ENCODE results near the gene GUCY2F.

Gene GUCY2F

GRCh38 chrX:109481986-109482385 lies at the start of gene GUCY2F:
Gene GUCY2F, minus strand, starts transcription at chrX:109482086. Its CDS starts 6,150 bp downstream, at chrX:109475936.
- DNase-seq = no peak

GRCh38 chrX:109519001-109519400 lies 37.1 kb upstream of the GUCY2F start:
- no peak for DNase-seq

DNA sequence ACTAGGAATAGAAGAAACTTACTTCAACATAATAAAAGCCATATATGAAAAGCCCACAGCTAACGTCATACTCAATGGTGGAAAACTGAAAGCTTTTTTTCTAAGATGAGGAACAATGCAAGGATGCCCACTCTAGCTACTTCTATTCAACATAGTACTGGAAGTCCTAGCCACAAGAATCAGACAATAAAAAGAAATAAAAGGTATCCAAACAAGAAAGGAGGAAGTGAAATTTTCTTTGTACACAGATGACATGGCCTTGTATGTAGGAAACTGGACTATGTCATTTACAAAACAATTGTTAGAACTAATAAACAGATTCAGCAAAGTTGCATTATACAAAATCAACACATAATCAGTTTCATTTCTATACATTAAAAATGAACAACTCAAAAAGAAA lies 29.2 kb upstream of the GUCY2F start:
- DNase-seq = no peak

- no peak for DNase-seq
Measured at GRCh38 chrX:109508915-109509314, 27.0 kb upstream of the GUCY2F start.

DNA sequence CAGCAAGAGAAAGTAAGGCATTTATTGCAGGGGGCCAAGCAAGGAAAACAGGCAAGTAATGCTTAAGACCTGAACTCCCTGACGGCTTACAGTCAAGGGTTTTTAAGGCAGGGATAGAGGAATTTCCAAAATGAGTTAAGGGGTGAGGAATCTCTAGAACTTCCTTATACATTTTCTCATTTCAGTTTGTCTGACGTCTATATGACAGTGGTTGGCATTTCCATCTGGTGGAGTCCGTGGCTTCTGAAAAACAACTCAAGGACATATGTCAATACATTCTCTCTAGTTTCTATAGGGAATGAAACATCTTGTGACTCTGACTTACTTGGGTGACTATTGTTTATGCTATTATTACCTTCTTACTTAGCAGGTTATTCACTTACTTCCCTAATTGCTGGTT lies 19.3 kb upstream of the GUCY2F start:
- no peak for DNase-seq

- no peak for DNase-seq
Measured at GRCh38 chrX:109498434-109498833, 16.5 kb upstream of the GUCY2F start.

- no peak for DNase-seq
Measured at GRCh38 chrX:109489174-109489573, 7.3 kb upstream of the GUCY2F start.

DNA sequence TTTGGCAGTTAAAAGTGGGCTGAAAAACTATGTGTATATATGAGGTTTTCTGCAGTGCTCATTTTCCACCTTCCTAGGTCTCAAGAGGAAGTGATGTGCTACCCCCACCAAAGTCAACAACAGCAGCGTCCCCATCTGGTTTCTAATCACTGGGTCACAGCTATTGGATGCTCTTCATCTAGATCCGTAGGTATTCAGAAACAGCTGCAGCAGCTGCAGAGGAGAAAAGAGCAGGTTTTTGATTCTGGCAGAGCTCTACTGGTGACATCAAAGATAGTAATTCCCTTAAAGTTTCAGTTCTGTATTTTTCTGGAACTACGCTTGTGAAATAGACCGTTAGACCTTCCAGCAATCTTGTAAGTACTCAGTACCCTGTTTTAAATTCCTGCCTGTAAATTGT lies 5.8 kb upstream of the GUCY2F start:
- DNase-seq = no peak

DNA sequence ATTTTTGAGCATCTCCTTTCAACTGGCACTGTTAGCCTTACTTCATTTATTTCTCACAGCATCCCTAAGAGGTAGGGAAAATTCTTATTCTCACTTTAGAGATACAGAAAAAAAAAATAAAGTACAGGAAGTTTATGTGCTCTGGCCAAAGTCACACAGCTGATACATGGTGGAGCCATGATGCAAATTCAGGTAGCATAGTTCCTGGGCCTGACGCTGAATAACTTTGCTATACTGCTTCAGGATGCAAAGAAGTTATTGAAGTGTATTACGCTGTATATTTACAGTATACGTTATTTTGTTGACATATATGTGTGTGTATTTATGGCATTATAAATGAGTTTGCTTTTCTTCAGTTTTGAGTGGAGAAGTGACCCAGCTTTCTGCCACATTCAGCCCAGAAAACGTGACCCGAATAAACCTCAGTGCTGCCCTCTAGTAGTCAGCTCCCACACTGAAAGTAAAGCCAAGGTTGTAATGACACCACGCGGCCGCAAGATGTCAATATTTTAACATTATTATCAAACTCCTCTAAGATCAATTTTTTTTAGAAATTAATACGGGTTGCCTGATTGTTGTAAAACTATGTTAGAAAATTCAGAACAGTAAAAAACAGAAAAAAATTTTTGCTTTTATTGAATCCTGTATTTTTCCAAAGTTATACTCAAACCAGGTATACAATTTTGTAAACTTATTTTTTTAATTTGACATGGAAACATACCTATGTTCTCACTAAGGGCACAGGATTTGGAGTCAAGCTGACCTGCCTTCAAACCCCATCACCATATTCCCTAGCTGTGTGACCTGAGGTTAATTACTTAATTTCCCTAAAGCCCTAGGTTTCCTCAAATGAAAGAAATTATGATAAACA lies 3.8 kb upstream of the GUCY2F start:
- DNase-seq = peak; percentile 53

- DNase-seq = no peak
Measured at GRCh38 chrX:109484886-109485285, 3.0 kb upstream of the GUCY2F start.

GRCh38 chrX:109475174-109475891 lies 6.6 kb downstream of the GUCY2F start:
- DNase-seq = no peak

DNA sequence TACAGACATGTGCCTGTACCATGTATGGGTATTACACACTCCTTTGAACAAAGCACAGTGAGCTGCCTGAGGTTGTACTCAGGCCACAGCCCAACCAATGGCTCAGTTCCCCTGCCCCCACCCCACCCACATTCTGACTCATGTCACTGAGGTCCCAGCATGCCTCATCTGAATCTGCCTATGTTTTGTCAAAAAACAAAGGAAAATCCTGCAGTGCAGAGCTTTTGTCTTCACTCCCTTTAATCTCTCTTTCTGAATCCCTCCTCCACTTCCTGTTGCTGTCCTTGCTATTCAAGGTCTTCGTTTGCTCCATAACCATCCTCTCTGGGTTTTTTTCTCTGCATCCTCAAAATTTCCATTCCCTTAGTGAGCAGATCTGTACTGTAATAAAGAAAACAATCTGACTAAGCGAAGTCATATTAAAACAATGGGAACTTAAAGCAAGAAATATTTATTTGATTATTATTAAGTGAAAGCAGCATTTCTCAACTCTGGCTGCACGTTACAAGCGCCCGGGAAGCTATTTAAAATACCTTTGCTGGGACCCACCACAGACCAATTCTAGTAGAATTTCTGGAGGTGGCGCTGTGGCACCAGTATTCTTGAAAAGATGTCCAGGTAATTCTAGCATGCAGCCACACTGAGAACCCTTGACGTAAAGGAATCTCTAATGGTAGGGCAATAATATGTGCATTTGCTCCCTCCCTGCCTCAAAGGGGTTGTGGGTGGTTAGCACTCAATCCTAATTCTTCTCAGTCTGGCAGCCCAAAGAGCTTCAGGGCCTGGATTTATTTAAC lies 8.7 kb downstream of the GUCY2F start:
- DNase-seq = no peak

GRCh38 chrX:109464231-109464630 lies 17.7 kb downstream of the GUCY2F start:
- DNase-seq = no peak

- no peak for DNase-seq
Measured at GRCh38 chrX:109463784-109464183, 18.1 kb downstream of the GUCY2F start.

DNA sequence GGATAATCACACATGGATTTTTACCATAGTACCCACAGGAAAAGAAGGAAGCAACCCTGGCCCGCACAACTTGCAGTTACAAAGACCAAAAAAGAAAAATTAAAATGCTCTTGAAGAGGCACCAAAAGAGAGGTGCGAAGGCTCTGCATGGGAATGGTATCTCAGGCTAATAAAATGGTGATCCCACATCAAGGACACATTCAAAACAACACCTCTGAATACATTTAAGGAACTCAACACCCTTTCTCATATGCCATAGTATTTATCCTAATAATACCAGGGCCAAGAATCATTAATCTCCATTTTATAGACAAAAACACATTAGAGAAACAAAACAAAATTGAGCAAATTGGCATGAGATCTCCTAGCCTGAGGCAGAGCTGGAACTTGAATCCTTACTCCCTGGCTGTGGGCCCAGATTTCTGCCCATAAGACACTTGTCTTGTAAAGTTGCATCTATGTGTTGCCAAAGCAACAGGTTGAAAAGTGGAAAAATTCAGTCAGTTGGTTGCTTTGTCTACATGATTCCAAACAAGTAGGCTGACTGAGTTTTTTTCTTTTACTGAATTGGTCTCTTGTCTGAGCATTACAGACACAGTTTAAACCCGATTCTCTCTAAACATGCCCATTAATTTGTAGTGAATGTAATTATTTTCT lies 33.5 kb downstream of the GUCY2F start:
- no peak for DNase-seq

- DNase-seq = no peak
Measured at GRCh38 chrX:109441266-109441665, 40.6 kb downstream of the GUCY2F start.

DNA sequence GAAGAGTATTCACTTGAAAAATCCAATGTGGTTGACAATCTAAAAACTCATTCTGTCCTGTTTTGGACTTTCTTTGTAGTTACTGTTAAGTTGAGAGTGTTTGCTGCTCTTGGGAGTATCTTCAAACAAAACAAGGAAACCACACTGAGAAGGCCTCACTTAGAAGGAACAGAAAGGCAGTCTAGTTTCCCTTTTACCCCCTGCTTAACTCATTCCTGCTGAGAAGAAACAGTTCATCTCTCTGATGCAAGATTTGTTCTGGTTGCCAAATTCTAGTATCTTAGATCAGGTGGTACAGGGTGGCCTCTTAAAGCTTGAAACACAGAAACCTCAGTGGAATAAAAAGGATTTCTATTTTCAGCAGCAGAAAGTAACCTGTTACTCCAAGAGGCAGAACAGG lies 41.4 kb downstream of the GUCY2F start:
- DNase-seq = no peak

DNA sequence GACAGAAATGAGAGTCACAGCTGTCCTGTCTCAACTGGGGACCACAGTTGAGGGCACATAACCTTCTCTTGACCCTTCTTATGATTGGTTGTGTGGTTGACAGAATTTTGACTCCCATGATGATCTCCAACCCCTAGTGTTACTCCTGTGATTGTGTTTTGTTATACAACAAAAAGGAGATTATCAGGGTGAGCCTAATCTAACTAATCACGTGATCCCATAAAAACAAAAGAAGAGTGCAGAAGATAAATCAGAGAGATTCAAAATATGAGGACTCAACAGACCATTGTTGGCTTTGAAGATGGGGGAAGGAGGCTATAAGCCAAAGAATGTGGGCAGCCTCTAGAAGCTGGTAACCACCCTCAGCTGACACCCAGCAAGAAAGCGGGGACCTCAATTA lies 72.7 kb downstream of the GUCY2F start:
- no peak for DNase-seq

- no peak for DNase-seq
Measured at GRCh38 chrX:109403922-109404321, 78.0 kb downstream of the GUCY2F start.

GRCh38 chrX:109399831-109400230 lies 82.1 kb downstream of the GUCY2F start:
- DNase-seq = no peak

DNA sequence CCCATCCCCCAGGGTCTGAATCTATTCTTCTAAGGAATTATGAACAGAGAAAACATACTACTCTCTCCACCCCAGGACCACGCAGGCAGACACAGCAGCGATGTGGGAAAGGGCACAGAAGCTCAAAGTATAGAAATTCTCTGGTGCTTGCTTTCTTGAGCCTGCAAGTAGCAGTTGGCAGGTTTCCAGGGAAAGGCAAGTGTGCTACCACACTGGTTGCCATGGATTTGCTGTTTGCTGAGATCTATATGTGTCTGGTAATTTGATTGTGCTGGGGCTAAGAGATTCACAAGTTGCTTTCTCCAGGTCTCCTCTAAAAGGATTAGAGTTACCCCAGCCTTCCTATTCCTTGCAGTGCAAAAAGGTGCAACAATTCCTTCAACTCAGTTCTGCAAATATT lies 83.1 kb downstream of the GUCY2F start:
- no peak for DNase-seq

GRCh38 chrX:109398061-109398460 lies 83.8 kb downstream of the GUCY2F start:
- no peak for DNase-seq

DNA sequence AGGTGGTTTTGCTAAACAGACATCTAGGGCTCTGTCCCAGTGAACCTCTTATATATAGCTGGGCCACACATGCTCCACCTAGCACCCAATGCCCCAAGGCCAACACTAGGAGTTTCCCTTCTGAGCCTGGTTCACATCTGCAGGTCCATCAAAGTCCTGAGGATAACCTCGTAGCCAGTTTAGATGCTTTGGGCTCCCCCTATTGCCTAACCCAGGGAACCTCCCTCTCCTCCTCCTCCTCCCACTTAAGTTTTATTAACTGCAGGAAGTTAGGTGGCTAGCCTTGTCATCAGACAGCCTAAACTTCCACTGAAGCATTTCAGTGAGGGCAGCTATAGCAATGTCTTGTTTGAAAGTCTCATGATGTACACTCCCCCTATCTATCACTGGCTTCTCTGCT lies 88.0 kb downstream of the GUCY2F start:
- DNase-seq = no peak

Data from GDM1 (cell line).